Coronary artery (tissue), 2 donors: ENCODE measurements around the gene OVOL3.
A peak's percentile ranks its signal among the peaks of the same experiment; 100 is the strongest.

ENCODE experiments used
- DNase-seq: peaks from one replicate; pipeline ENCODE4 v3.0.0-alpha.2; 2017; ENCODE audit warnings: low spot score
- H3K27ac ChIP-seq, 2 donors: fragments of 200-600 bp; sonication (generic); one replicate each; pipeline ENCODE4 v1.5.1; 2016 to 2019
- H3K4me3 ChIP-seq: fragments of 200-600 bp; sonication (generic); 2 replicates; pipeline ENCODE4 v1.5.1; 2016; ENCODE audit warnings: mild to moderate bottlenecking, moderate library complexity
- CTCF ChIP-seq: fragments of 200-600 bp; sonication (generic); IDR thresholded peaks from one replicate; pipeline ENCODE4 v1.5.1; 2019; ENCODE audit warnings: antibody characterized with exemption

Gene OVOL3

GRCh38 chr19:36142496-36142895 lies 31.6 kb downstream of the OVOL3 start:
- TF ChIP-seq CTCF: no peak
- Histone ChIP-seq H3K27ac (no peak overlapping the region), H3K4me3 (no peak overlapping the region)
- no peak for DNase-seq

- Histone ChIP-seq H3K27ac (no peak overlapping the region), H3K4me3 (no peak overlapping the region)
- DNase-seq: no peak
- no peak for TF ChIP-seq CTCF
These were observed 33.7 kb downstream of the OVOL3 start for GRCh38 chr19:36144624-36145023.

GRCh38 chr19:36149673-36150406 lies 38.9 kb downstream of the OVOL3 start:
- H3K4me3 ChIP-seq: no peak overlapping the region
- DNase-seq: no peak
- H3K27ac ChIP-seq: peak overlapping the region in 1 of 2 donors; percentile 99
- no peak for TF ChIP-seq CTCF

GRCh38 chr19:36150586-36150985 lies 39.6 kb downstream of the OVOL3 start:
- H3K27ac ChIP-seq: peak overlapping the region; percentile 96 to 99
- peak overlapping the region; percentile 90 for H3K4me3 ChIP-seq
- DNase-seq: no peak
- no peak for TF ChIP-seq CTCF

GRCh38 chr19:36151144-36152018 lies 40.4 kb downstream of the OVOL3 start:
- Histone ChIP-seq H3K27ac (peak overlapping the region; percentile 96 to 99), H3K4me3 (peak overlapping the region; percentile 90)
- TF ChIP-seq CTCF: no peak
- peak; percentile 88 for DNase-seq

GRCh38 chr19:36152019-36152351 lies 41.0 kb downstream of the OVOL3 start:
- no peak for DNase-seq
- TF ChIP-seq CTCF: no peak
- H3K27ac ChIP-seq: peak overlapping the region; percentile 96 to 99
- peak overlapping the region; percentile 90 for H3K4me3 ChIP-seq
